HepG2 (cell line): ENCODE data around the gene KRTAP5-8. TPM values are rescaled to one million over a fixed set of nuclear protein-coding genes. Genes with fewer than 3 reads are reported as not detected.

Experiments used
- ATAC-seq: fragments of 200-7000 bp; cut with Tn5 transposase; 3 replicates; pipeline ENCODE4 v1.9.1; 2020; ENCODE audit warnings: mild to moderate bottlenecking, moderate library complexity
- BruUV-seq: library from RNA; stranded (reverse); fragments of 400-500 nt; replicated peaks from 2 replicates; lab custom pipeline; 2021; lab: Mats Ljungman, UMichigan
- CTCF ChIA-PET: fragments of 300-600 bp; formaldehyde crosslinking; extraction: SDS; loops from one replicate; lab custom pipeline; 2021; ENCODE audit warnings: low total read pairs, inconsistent platforms, low intra/inter-chr PET ratio; lab: Yijun Ruan, JAX
- POLR2A ChIA-PET: fragments of 350-600 bp; sonication (Branson Sonifier 250); formaldehyde crosslinking; loops from one replicate; lab custom pipeline; 2020; ENCODE audit warnings: antibody characterized with exemption, inconsistent platforms; lab: Yijun Ruan, JAX
- DNase-seq: peaks from one replicate; pipeline ENCODE4 v3.0.0-alpha.2; 2015; ENCODE audit warnings: low spot score
- FAIRE-seq: peaks from 3 replicates; lab custom pipeline; 2011; peaks lifted over from hg19 to GRCh38; lab: Jason Lieb, UNC
- H2AFZ ChIP-seq: one replicate; pipeline ENCODE4 v1.6.1; 2011; ENCODE audit warnings: low read length, inconsistent platforms
- H3K27ac ChIP-seq: fragments of 300-600 bp; 3 replicates; pipeline ENCODE4 v1.8.0; 2011; ENCODE audit warnings: mixed run types, mild to moderate bottlenecking, mixed read lengths, low read length, inconsistent platforms; ENCODE audit not compliant: insufficient read depth; ENCODE audit errors: extremely low read length
- H3K27me3 ChIP-seq, 2 experiments: fragments of 200-600 bp in 1 of 2; 2 replicates in 1 of 2; 3 replicates in 1 of 2; pipeline versions ENCODE4 v1.6.0 to v1.8.0; 2011; ENCODE audit warnings: low read length in 2 of 2, mild to moderate bottlenecking in 2 of 2, moderate library complexity in 2 of 2, inconsistent platforms in 1 of 2; ENCODE audit not compliant: insufficient read depth in 2 of 2, control insufficient read depth in 1 of 2
- H3K36me3 ChIP-seq, 2 experiments: fragments of 200-600 bp in 1 of 2; replicated peaks in 1 of 2; 2 replicates in 1 of 2; 3 replicates in 1 of 2; pipeline versions ENCODE4 v1.5.1 to v1.8.0; 2011; ENCODE audit warnings: low read length in 2 of 2, inconsistent platforms in 1 of 2; ENCODE audit not compliant: insufficient read depth in 2 of 2, control insufficient read depth in 1 of 2
- H3K4me1 ChIP-seq: 2 replicates; pipeline ENCODE4 v1.5.1; 2012; ENCODE audit warnings: low read length, inconsistent platforms; ENCODE audit not compliant: insufficient read depth
- H3K4me2 ChIP-seq: 2 replicates; pipeline ENCODE4 v1.6.0; 2011; ENCODE audit warnings: low read depth, low read length, inconsistent platforms
- H3K4me3 ChIP-seq, 3 experiments: fragments of 200-600 bp in 1 of 3; sonication (generic), shearing (Covaris generic) in 1 of 3; replicated peaks in 1 of 3; 2 replicates each; pipeline ENCODE4 v1.5.1; 2011 to 2016; ENCODE audit warnings: low read length in 3 of 3, inconsistent platforms in 2 of 3, low read depth in 2 of 3, mild to moderate bottlenecking in 2 of 3, control low read depth in 1 of 3, mixed read lengths in 1 of 3; ENCODE audit not compliant: insufficient read depth in 1 of 3
- H3K79me2 ChIP-seq: one replicate; pipeline ENCODE4 v1.6.1; 2011; ENCODE audit warnings: low read length, inconsistent platforms; ENCODE audit not compliant: insufficient read depth
- H3K9ac ChIP-seq: 2 replicates; pipeline ENCODE4 v1.6.0; 2011; ENCODE audit warnings: mild to moderate bottlenecking, low read depth, low read length, inconsistent platforms; ENCODE audit not compliant: insufficient read depth
- H3K9me3 ChIP-seq: 2 replicates; pipeline ENCODE4 v1.5.1; 2012; ENCODE audit warnings: mild to moderate bottlenecking, low read length
- H4K20me1 ChIP-seq: 2 replicates; pipeline ENCODE4 v1.6.0; 2011; ENCODE audit warnings: inconsistent platforms, mild to moderate bottlenecking, low read length, moderate library complexity; ENCODE audit not compliant: insufficient read depth
- FOXO1 ChIP-seq: sonication (generic); formaldehyde crosslinking; IDR thresholded peaks from 2 replicates; pipeline ENCODE4 v1.4.0; 2020; ENCODE audit warnings: missing genetic modification reagents
- MAF1 ChIP-seq: sonication (generic); formaldehyde crosslinking; IDR thresholded peaks from 2 replicates; pipeline ENCODE4 v1.5.0; 2020; ENCODE audit warnings: missing genetic modification reagents, borderline replicate concordance
- TBL1XR1 ChIP-seq: fragments of 150-350 bp; IDR thresholded peaks from 2 replicates; pipeline ENCODE4 v1.6.1; 2014; ENCODE audit warnings: borderline replicate concordance, low read length; ENCODE audit not compliant: partially characterized antibody
- ZBTB7B ChIP-seq: sonication (generic); formaldehyde crosslinking; IDR thresholded peaks from 2 replicates; pipeline ENCODE4 v1.4.0; 2020; ENCODE audit warnings: missing genetic modification reagents
- ZNF333 ChIP-seq: sonication (generic); formaldehyde crosslinking; IDR thresholded peaks from 2 replicates; pipeline ENCODE4 v1.4.0; 2020; ENCODE audit warnings: mild to moderate bottlenecking, missing genetic modification reagents, borderline replicate concordance
- WGBS: methylation state at CpG from one replicate; pipeline ENCODE4 v1.1.6; 2017; ENCODE audit warnings: low lambda C conversion rate; 5-methylcytosine and 5-hydroxymethylcytosine counted together
- in situ Hi-C: cut with HindIII; loops from 2 replicates; pipeline ENCODE4 v1.10.0; 2017; ENCODE audit warnings: low pct_unique_long_range_greater_than_20kb; ENCODE audit not compliant: extremely low pct_ligation_motif_present
- intact Hi-C: fragments of 100-400 bp; cut with micrococcal nuclease; formaldehyde crosslinking; loops from one replicate; pipeline ENCODE4 v1.10.0; 2022; ENCODE audit not compliant: unreplicated experiment
- polyA plus RNA-seq, 8 experiments: library from polyadenylated mRNA; depleted of rRNA in 3 of 8; stranded (reverse) in 7 of 8; unstranded in 1 of 8; fragments of >200 nt; fragmentation: Illumina TruSeq in 4 of 8; extraction: Trizol in 4 of 8; gene quantifications; 2 replicates each; pipeline versions ENCODE4 v1.2.1 to v1.2.3, GENCODE V29; 2011 to 2016; ENCODE audit warnings: low read depth in 4 of 8, missing spikeins in 1 of 8, mixed read lengths in 1 of 8; ENCODE audit not compliant: insufficient read depth in 1 of 8
- total RNA-seq, 5 experiments: library from RNA; depleted of rRNA; stranded (reverse); fragments of >200 nt; fragmentation: Illumina TruSeq; extraction: Trizol; gene quantifications; 2 replicates each; pipeline ENCODE4 v1.2.3, GENCODE V29; 2016; ENCODE audit warnings: low read depth in 1 of 5
- TF ChIP-seq, protein P1 (sequence below): sonication (generic); formaldehyde crosslinking; IDR thresholded peaks from 2 replicates; pipeline ENCODE4 v1.4.0; 2020; ENCODE audit warnings: low read depth, mild to moderate bottlenecking, missing genetic modification reagents

The KRTAP5-8 gene
- total and polyA plus RNA-seq, 2 of the 13 experiments (the other 11 are each of a cell fraction or from before 2014, with no cell fraction given), result 0.20 TPM; not detected in 1

DNA sequence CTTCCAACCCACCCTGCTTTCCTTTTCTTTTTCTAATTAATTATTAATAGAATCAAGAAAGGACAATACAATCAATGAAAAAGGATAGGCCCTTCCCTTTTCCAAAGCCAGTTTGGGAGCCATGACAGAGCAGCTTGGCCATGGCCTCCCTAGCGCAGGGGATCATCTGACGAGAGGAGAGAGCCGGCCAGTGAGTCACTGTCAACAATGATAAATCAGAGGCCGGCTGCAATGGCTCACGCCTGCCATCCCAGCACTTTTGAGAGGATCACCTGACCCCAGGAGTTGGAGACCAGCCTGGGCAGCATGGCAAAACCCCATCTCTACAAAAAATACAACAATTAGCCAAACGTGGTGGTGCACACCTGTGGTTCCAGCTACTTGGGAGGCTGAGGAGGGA, 38.3 kb upstream of the KRTAP5-8 start:
- H4K20me1 ChIP-seq, result no peaks in the 10 kb centered on the region
- no peaks in the 10 kb centered on the region for H3K79me2 ChIP-seq
- H3K4me1 ChIP-seq, result no peaks in the 10 kb centered on the region
- no peak overlapping the region for H3K27ac ChIP-seq
- ChIA-PET POLR2A (no interaction called here), CTCF (no interaction called here)
- TF ChIP-seq, protein P1, sequence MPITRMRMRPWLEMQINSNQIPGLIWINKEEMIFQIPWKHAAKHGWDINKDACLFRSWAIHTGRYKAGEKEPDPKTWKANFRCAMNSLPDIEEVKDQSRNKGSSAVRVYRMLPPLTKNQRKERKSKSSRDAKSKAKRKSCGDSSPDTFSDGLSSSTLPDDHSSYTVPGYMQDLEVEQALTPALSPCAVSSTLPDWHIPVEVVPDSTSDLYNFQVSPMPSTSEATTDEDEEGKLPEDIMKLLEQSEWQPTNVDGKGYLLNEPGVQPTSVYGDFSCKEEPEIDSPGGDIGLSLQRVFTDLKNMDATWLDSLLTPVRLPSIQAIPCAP, result no peak
- TF ChIP-seq ZBTB7B (no peak), MAF1 (no peak), TBL1XR1 (no peak)
- H3K9me3 ChIP-seq, result no peaks in the 10 kb centered on the region
- in situ Hi-C loops, result no loop called here
- ATAC-seq (no peak), DNase-seq (no peak), FAIRE-seq (no peak)
- intact Hi-C loops, result no loop called here
- WGBS, result 97% methylated on average over 6 of the region's 6 CpGs
- H2AFZ ChIP-seq, result no peak overlapping the region
- no peaks in the 10 kb centered on the region for H3K27me3 ChIP-seq
- BruUV-seq, result no TSS peak
- H3K36me3 ChIP-seq, result peaks cover 16 to 59% of the 10 kb centered on the region in 2 experiments; a peak in 4 of 5 replicates
- no peak overlapping the region for H3K9ac ChIP-seq
- no peak overlapping the region for H3K4me2 ChIP-seq
- no peak overlapping the region for H3K4me3 ChIP-seq

DNA sequence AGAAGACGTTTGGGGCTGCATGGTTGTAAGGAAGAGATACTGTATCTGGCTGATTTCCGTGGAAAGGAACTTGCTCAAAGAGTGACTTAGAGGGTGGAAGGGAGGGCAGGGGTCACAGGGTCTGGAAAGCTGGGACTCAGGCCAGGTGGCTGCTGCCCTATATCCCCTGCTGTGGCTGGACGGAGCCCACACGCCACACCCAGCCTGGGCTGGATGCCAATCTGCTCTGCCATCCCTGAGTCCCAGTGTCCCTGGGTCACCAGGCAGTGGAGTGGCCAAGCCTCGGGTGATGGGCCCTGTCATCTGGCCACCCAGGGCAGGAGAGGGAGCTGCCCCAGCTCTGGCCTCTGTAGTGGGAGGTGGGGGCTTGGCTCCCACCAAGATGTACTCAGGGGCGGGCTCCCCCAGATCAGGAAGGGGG, 37.2 kb upstream of the KRTAP5-8 start:
- BruUV-seq, result no TSS peak
- intact Hi-C loops, result no loop called here
- POLR2A ChIA-PET, result no interaction called here

More for the DNA sequence above, 37.2 kb upstream of the KRTAP5-8 start:
- Histone ChIP-seq H3K36me3 (peaks cover 16 to 49% of the 10 kb centered on the region in 2 experiments; a peak in 4 of 5 replicates), H3K27me3 (no peaks in the 10 kb centered on the region), H3K4me2 (no peak overlapping the region), H3K27ac (no peak overlapping the region), H2AFZ (no peak overlapping the region), H3K9me3 (no peaks in the 10 kb centered on the region), H3K9ac (no peak overlapping the region), H3K4me3 (no peak overlapping the region), H3K79me2 (no peaks in the 10 kb centered on the region), H4K20me1 (no peaks in the 10 kb centered on the region), H3K4me1 (no peaks in the 10 kb centered on the region)
- FAIRE-seq (no peak), ATAC-seq (no peak), DNase-seq (no peak)
- in situ Hi-C loops, result no loop called here
- 70% methylated on average over 4 of the region's 6 CpGs for WGBS
- CTCF ChIA-PET, result no interaction called here
- TF ChIP-seq ZNF333 (CRISPR knock-in tag) (no peak), FOXO1 (CRISPR knock-in tag) (no peak)
